Superior temporal gyrus (tissue), 1 donor: Measurements from ENCODE around the gene MDC1.
"Not testable (repeated sequence)": the region's sequence is repeated elsewhere in the genome, so short reads cannot be mapped to it uniquely, and the experiment has no call there.

Source experiments
- DNase-seq: peaks from one replicate; pipeline ENCODE4 v3.0.0-alpha.2; 2016; ENCODE audit errors: extremely low spot score

The MDC1 gene

DNA sequence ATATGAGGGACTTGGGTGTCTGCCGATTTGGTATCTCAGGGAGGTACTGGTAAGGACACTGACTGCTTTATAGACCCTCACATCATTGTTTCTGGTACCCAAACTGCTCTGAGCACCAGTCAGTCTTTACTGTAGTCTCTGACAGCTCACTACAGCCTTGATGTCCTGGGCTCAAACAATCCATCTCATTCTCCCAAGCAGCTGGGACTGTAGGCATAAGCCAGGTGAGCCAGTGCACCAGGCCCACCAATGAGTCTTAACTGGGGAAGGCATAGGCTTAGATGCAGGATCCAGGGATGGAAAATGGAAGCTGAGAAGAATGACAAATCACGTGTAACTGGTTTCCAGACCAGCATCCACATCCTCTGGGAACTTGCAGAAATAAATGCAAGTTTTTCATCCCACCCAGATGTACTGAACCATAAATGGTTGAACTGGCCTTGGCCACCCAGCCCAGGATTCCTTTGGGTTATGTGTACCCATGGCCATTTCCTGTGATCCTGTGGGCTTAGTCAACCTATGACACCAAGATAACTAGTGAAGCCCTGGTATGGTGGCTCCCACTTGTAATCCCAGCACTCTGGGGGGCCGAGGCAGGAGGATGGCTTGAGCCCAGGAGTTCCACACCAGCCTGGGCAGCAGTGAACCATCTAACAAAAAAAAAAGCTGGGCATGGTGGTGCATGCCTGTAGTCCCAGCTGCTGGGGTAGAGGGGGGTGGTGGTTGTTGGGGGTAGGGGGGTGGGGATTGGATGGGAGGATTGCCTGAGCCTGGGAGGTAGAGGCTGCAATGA lies 8.8 kb upstream of the MDC1 start:
- DNase-seq, result no peak

DNA sequence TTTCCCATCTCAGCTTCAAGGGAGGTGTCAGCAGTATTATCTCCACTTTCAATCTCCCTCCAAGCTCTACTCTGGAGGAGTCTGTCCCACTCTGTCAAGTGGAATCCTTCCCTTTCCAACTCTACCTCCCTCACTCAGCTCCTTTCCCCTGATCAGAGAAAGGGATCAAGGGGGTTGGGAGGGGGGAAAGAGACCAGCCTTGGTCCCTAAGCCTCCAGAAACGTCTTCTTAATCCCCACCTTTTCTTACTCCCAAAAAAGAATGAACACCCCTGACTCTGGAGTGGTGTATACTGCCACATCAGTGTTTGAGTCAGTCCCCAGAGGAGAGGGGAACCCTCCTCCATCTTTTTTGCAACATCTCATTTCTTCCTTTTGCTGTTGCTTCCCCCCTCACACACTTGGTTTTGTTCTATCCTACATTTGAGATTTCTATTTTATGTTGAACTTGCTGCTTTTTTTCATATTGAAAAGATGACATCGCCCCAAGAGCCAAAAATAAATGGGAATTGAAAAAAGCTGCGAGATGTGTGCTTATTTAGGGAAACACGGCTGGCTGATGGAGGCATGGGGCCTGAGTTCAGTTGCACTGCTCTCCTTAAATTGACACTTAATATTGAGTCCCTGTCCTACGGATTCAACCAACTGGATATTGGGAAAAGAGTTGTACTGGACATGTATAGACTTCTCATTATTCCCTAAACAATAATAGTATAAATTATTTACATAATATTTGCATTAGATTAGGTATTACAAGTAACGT lies 8.0 kb upstream of the MDC1 start:
- DNase-seq, result no peak

DNA sequence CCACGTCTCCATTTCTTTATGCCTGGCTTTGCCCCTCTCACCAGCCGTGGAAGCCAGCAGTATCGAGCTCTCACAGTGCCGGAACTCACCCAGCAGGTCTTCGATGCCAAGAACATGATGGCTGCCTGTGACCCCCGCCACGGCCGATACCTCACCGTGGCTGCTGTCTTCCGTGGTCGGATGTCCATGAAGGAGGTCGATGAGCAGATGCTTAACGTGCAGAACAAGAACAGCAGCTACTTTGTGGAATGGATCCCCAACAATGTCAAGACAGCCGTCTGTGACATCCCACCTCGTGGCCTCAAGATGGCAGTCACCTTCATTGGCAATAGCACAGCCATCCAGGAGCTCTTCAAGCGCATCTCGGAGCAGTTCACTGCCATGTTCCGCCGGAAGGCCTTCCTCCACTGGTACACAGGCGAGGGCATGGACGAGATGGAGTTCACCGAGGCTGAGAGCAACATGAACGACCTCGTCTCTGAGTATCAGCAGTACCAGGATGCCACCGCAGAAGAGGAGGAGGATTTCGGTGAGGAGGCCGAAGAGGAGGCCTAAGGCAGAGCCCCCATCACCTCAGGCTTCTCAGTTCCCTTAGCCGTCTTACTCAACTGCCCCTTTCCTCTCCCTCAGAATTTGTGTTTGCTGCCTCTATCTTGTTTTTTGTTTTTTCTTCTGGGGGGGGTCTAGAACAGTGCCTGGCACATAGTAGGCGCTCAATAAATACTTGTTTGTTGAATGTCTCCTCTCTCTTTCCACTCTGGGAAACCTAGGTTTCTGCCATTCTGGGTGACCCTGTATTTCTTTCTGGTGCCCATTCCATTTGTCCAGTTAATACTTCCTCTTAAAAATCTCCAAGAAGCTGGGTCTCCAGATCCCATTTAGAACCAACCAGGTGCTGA lies 7.0 kb upstream of the MDC1 start:
- DNase-seq, result not testable (repeated sequence)

DNA sequence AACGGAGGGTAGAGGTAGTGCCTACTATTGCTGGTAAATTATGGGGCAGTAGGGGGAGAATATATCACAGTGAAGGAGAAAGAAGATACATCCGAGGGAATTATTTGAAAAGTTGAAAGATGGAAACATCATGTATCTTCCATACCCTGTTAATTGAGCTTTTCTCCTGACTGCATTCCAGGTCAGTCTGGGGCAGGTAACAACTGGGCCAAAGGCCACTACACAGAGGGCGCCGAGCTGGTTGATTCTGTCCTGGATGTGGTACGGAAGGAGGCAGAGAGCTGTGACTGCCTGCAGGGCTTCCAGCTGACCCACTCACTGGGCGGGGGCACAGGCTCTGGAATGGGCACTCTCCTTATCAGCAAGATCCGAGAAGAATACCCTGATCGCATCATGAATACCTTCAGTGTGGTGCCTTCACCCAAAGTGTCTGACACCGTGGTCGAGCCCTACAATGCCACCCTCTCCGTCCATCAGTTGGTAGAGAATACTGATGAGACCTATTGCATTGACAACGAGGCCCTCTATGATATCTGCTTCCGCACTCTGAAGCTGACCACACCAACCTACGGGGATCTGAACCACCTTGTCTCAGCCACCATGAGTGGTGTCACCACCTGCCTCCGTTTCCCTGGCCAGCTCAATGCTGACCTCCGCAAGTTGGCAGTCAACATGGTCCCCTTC lies 6.2 kb upstream of the MDC1 start:
- not testable (repeated sequence) for DNase-seq

DNA sequence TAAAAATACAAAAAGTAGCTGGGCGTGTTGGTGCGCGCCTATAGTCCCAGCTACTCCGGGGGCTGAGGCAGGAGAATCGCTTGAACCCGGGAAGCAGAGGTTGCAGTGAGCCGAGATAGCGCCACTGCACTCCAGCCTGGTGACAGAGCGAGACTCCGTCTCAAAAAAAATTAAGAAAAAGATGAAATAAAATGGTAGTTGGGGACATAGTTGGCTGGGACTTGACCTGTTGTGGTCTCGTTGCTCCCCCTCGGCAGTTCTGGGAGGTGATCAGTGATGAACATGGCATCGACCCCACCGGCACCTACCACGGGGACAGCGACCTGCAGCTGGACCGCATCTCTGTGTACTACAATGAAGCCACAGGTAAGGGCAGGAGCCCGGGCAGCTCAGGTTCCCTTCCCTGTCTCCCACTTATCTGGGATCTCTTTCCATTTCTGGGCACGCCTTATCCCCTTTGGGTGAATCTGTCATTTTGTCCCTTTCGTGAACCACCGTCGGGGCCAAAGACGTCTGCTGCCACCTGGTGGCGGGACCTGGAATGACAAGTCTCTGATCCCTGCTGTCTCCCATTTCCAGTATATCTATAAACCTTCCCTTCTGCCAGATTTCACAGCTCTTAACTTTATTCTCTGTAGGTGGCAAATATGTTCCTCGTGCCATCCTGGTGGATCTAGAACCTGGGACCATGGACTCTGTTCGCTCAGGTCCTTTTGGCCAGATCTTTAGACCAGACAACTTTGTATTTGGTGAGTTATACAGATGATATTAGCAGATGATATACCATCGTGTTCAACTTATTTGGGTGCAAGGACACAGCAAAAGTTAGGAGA lies 5.4 kb upstream of the MDC1 start:
- peak; percentile 95 for DNase-seq

DNA sequence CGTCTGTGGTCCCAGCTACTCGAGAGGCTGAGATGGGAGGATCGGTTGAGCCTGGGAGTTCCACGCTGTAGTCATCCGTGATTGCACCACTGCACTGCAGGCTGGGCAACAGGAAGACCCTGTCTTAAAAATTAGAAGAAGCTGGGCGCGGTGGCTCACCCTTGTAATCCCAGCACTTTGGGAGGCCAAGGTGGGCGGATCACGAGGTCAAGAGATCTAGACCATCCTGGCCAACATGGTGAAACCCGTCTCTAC lies 4.9 kb upstream of the MDC1 start:
- DNase-seq, result not testable (repeated sequence)

DNA sequence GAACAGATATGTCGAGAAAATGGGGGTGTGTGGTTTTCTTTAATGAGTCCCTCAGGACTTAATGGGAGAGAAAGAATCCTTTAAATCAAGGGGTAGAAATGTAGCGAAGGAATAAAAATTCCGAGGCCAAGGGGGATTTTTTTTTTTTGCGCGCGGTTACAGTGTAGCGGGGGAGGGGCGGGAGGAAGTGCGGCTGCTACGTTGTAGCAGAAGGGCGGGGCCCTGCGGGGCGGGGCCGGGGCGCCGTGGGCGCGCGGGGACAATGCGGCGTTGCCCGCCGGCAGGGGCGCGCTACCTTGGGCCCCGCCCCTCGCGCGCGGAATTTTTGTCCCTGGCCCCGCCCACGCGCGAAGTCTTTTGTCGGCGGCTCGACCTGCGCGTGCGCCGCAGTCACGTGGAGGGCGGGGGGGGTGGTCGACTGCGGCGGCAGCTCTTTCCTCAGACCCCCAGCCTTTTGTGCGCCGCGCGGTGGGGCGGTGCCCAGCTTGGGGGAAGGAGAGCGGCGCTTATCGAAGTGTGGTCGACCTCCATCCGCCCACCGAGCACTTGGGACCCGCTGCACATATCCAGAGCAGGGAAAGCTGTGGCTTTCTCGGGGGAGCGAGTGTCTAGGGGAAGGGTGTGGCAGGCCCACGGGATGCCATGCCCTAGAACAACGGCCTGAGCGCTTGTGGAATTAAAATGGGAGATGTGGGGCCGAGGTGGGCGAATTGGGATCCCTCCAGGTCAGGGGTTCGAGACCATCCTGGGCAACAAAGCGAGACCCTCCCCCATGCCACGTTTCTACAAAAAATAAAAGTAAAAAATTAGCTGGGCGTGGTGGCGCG lies 4.3 kb upstream of the MDC1 start:
- DNase-seq, result peak; percentile 83

DNA sequence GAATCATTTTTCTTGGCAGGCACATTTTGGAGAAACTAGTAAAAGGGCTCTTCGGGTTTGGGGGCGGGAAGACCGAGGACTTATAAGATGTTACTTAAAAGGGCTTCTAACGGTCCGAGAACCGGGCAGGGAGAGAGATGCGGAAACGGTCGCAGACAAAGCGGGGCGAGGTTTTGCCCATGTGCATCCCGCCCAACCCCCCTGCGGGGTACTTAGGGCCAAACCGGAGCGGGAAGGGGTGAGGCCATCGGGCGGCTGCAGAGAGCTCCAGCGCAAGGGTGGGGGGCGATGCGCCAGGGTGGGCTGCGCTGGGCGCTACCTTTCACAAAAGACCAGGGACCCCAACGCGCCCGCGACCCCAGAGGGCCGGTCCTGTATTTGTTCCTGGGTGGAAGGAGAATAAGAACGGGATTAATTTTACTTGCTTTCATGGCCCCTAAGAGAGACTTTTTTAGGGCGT lies 3.7 kb upstream of the MDC1 start:
- peak; percentile 57 for DNase-seq

DNA sequence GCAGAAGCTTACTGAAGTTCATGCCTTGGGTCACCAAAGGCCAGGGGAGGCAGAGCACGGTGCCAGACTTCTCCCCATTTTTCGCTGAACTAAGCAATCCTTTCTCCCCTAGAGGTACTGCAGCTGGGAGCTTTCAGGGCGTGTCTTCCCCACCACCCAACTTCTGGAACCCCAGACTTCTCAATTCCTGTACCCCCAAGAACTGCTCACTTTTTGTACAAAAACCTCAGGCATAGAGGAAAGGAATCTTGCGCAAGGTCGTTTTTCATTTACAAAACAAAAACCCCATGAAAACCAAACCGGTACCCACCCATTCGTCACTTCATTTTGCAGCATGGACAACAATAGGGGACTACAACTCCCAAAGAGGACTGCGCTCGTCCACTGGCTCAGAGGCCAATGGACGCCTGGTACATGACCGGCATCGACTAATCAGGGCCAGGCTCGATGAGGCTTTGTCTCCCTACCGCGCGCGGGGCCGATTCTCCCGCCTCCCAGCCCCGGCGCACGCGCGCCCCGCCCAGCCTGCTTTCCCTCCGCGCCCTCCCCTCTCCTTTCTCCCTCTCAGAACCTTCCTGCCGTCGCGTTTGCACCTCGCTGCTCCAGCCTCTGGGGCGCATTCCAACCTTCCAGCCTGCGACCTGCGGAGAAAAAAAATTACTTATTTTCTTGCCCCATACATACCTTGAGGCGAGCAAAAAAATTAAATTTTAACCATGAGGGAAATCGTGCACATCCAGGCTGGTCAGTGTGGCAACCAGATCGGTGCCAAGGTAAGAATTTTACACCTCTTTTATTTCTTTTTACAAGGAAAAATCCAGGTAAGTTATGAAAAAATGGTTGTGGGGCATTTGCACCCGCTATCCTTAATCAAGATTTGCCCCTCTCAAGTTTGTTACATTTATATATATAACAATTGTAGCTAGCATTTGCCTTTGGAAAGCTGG lies 3.0 kb upstream of the MDC1 start, which contains the start of gene TUBB:
TSS of gene TUBB (plus strand) at position 562 of the 947 bp plus-strand sequence. CDS start at position 717, 155 bp downstream.
- DNase-seq, result peak; percentile 98

DNA sequence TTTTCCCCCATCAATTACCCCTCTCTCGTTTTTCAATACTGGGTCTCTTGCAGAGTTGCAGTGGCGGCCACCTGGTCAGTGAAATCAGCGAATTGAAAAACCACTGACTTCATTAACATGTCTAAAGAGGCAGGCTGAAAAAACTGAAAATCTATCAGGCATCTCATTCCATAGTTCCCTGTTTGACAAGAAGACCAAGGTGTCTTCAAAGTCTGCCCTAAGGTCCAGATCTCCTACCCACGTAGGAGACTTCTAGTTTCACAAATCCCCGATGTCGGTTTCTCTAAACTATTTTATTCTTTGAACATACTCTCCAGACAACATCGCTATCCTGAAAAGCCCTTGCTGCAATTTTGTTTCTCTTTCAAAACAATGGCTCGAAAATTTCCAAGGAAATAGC lies 2.3 kb upstream of the MDC1 start:
- DNase-seq, result no peak

DNA sequence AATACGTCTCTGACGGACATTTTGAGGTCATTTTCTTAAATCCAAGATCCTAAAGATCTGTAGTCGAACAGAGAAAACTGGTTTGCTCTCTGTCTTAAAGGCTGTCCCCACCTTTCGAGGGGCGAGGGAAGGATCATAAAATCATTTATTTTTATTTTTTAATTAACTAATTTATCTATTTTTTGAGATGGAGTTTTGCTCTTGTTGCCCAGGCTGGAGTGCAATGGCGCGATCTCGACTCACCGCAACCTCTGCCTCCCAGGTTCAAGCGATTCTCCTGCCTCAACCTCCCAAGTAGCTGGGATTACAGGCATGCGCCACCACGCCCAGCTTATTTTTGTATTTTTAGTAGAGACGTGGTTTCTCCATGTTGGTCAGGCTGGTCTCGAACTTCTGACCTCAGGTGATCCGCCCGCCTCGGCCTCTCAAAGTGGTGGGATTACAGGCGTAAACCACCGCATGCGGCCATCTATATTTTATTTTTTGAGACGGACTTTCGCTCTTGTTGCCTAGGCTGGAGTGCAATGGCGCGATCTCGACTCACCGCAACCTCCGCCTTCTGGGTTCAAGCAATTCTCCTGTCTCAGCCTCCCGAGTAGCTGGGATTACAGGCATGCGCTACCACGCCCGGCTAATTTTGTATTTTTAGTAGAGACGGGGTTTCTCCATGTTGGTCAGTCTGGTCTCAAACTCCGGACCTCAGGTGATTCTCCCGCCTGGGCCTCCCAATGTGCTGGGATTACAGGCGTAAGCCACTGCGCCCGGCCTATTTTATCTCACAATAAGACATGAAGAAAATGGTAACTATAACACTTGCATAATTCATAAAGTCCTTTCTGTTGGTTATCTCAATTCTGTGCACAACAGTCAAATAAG lies 1.0 kb upstream of the MDC1 start:
- DNase-seq, result not testable (repeated sequence)

DNA sequence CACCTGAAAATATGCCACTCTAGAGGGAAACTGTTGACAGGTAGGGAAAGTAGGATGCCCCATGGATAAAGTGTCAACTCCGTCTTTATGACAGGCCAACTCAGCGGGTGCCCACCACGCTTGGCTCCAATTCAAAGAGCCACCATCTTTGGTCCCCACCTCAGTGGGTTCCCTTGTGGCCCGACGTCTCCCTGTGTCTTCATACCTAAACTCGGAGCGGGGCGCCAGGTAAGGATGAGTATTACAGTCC lies 277 bp downstream of the MDC1 start:
- DNase-seq, result peak; percentile 22

DNA sequence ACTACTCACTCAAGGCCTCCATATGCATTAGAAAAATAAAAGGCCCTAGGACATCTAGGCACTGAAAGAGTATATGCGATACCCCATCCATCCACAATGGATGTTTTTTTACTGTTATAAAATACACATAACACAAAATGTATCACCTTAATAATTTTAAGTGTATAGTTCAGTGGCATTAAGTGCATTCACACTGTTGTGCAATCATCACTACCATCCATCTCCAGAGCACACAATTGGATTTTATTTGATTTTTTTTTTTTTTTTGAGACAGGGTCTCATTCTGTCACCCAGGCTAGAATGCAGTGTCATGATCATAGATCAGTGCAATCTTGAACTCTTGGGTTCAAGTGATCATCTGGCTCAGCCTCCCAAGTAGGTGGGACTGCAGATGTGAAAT lies 2.8 kb downstream of the MDC1 start:
- no peak for DNase-seq

DNA sequence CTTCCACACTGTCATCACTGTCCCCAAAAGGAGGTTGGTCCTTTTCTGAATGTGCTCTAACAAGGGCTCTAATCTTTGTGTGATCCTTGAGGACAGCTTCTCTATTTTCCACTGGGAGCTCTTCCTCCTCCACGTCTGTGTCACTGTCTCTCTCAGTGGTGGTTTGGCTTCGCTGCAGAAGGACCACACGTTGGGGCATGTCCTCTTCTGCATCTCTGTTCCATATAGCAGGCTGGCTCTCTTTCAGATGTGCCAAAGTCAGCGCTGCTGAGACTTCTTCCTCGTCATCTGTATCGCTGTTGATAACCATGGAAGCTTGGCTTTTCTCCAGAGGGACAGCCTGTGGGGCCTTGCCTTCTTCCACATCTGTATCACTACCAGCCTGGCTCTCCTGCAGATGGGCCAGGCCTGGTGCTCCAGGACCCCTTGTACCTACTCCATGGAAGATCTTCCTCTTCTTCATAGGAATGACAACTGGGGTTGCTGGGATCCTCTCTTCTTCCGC lies 4.6 kb downstream of the MDC1 start:
- no peak for DNase-seq

DNA sequence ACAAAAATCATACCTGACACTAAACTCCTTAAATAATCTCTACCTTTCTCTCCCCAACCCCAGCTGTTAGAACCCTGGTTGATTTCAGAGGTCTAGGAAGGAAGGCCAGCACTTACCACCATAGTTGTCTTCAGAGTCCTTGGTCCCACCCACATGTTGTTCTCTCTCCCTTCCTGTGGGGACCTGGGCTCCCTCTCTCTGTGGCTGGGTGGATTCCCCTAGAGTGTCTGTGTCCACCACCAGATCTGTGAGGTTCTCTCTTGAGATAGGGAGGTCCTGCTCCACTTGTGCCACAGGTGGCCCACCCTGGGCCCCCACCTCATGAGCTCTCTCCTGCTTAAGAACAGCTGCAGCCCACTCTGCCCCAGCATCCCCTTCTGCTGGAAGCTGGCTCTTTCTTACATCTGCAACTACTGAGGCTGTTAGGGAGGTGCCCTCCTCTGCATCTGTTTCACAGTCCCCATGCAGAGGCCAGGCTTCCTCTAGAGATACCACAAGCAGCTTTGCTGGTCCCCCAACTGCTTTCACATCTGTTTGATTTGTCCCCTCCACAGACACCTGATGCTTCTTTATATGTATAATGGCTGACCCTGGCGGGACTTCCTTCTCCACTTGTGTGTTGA lies 5.2 kb downstream of the MDC1 start:
- DNase-seq, result no peak

DNA sequence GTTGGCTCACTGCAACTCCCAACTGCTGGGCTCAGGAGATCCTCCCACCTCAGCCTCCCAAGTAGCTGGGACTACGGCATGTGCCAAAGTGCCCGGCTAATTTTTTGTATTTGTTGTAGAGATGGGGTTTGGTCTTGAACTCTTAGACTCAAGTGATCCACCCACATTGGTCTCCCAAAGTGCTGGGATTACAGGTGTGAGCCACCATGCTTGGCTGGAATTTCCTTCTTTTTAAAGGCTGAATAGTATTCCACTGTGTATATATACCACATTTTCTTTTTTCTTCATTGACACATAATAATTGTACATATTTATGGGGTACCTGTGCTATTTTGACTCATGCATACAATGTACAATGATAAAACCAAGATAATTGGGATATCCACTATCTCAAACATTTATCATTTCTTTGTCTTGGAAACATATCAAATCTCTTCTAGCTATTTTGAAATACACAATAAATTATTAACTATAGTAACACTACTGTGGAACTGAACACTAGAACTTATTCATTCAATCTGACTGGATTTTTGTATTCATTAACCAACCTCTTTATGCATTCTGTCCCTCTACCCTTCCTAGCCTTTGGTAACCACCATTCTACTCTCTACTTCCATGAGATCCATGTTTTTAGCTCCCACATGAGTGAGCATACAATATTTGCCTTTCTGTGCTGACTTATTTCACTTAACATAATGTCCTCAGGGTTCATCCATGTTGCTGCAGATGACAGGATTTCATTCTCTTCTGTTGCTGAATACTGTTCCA lies 7.8 kb downstream of the MDC1 start:
- no peak for DNase-seq
